H1 (cell line): Measurements from ENCODE around the gene AKT1S1. TPM values are rescaled to one million over a fixed set of nuclear protein-coding genes. Genes with fewer than 3 reads are reported as not detected.

Experiments
- CTCF ChIA-PET: fragments of 300-600 bp; sonication (Branson Sonifier 250); formaldehyde crosslinking; loops from one replicate; lab custom pipeline; 2021; ENCODE audit not compliant: partially characterized antibody; lab: Charles Lee
- POLR2A ChIA-PET: fragments of 300-600 bp; sonication (Branson Sonifier 250); formaldehyde crosslinking; loops from one replicate; lab custom pipeline; 2021; ENCODE audit warnings: inconsistent platforms; ENCODE audit not compliant: partially characterized antibody; lab: Charles Lee
- DNase-seq, 2 experiments: peaks; one replicate each; pipeline versions ENCODE4 v3.0.0 to v3.0.0-alpha.2; 2010 to 2022; ENCODE audit warnings: low spot score in 2 of 2, low read depth in 1 of 2, mixed read lengths in 1 of 2
- FAIRE-seq: peaks from 2 replicates; lab custom pipeline; 2011; peaks lifted over from hg19 to GRCh38; lab: Jason Lieb, UNC
- H2AFZ ChIP-seq: 2 replicates; pipeline ENCODE4 v1.8.1; 2012; ENCODE audit warnings: low read length, inconsistent platforms
- H2AK5ac ChIP-seq: 2 replicates; pipeline ENCODE4 v1.6.1; 2013; ENCODE audit warnings: low read depth, low read length
- H2BK120ac ChIP-seq: replicated peaks from 2 replicates; pipeline ENCODE3; 2013; ENCODE audit warnings: low read depth, low read length, inconsistent platforms
- H2BK12ac ChIP-seq: 2 replicates; pipeline ENCODE4 v1.6.1; 2013; ENCODE audit warnings: low read depth, low read length
- H2BK15ac ChIP-seq: 2 replicates; pipeline ENCODE4 v1.6.1; 2013; ENCODE audit warnings: low read length
- H2BK20ac ChIP-seq: 2 replicates; pipeline ENCODE4 v1.6.1; 2013; ENCODE audit warnings: low read length
- H2BK5ac ChIP-seq: 2 replicates; pipeline ENCODE4 v1.6.1; 2013; ENCODE audit warnings: low read depth, low read length
- H3K14ac ChIP-seq: 2 replicates; pipeline ENCODE4 v1.6.1; 2013; ENCODE audit warnings: inconsistent platforms; ENCODE audit not compliant: insufficient read length
- H3K18ac ChIP-seq: 2 replicates; pipeline ENCODE4 v1.6.1; 2013; ENCODE audit warnings: low read length; ENCODE audit errors: extremely low read depth
- H3K23ac ChIP-seq: 2 replicates; pipeline ENCODE4 v1.6.1; 2013; ENCODE audit warnings: inconsistent platforms; ENCODE audit not compliant: insufficient read length
- H3K23me2 ChIP-seq: 2 replicates; pipeline ENCODE4 v1.6.1; 2013; ENCODE audit warnings: low read depth, low read length
- H3K27ac ChIP-seq: 2 replicates; pipeline ENCODE4 v1.6.1; 2011; ENCODE audit warnings: low read depth, low read length, inconsistent platforms
- H3K27me3 ChIP-seq, 4 experiments: replicated peaks in 1 of 4; 1 replicate in 1 of 4; 2 replicates in 3 of 4; pipeline versions ENCODE4 v1.6.1 to v1.8.1; 2011 to 2013; ENCODE audit warnings: low read length in 3 of 4, mild to moderate bottlenecking in 3 of 4, inconsistent platforms in 2 of 4, mixed read lengths in 2 of 4, moderate library complexity in 1 of 4; ENCODE audit not compliant: control insufficient read depth in 3 of 4, insufficient read depth in 3 of 4; ENCODE audit errors: extremely low read depth in 1 of 4
- H3K36me3 ChIP-seq, 4 experiments: 2 replicates each; pipeline versions ENCODE4 v1.6.1 to v1.8.1; 2011 to 2013; ENCODE audit warnings: mild to moderate bottlenecking in 4 of 4, low read length in 3 of 4, moderate library complexity in 2 of 4, control low read depth in 1 of 4, inconsistent platforms in 1 of 4; ENCODE audit not compliant: insufficient read depth in 4 of 4, control insufficient read depth in 2 of 4
- H3K4ac ChIP-seq: replicated peaks from 2 replicates; pipeline ENCODE3; 2013; ENCODE audit warnings: low read length, low read depth, mixed read lengths, inconsistent platforms; ENCODE audit not compliant: insufficient read length
- H3K4me1 ChIP-seq, 4 experiments: replicated peaks in 1 of 4; 1 replicate in 1 of 4; 2 replicates in 3 of 4; pipeline versions ENCODE4 v1.6.1 to v1.8.1; 2011 to 2013; ENCODE audit warnings: low read length in 3 of 4, inconsistent platforms in 2 of 4, mixed read lengths in 1 of 4; ENCODE audit not compliant: insufficient read depth in 4 of 4, control insufficient read depth in 3 of 4
- H3K4me2 ChIP-seq, 2 experiments: 2 replicates each; pipeline versions ENCODE4 v1.6.1 to v1.8.1; 2011 to 2013; ENCODE audit warnings: low read depth in 2 of 2, low read length in 2 of 2, control low read depth in 1 of 2, inconsistent platforms in 1 of 2, mild to moderate bottlenecking in 1 of 2; ENCODE audit not compliant: insufficient read depth in 1 of 2
- H3K4me3 ChIP-seq, 4 experiments: fragments of 200-600, 300-600 bp in 1 of 4; sonication (generic), shearing (Covaris generic), sonication (Bioruptor Twin) in 1 of 4; 2 replicates each; pipeline versions ENCODE4 v1.5.1 to v1.8.1; 2011 to 2016; ENCODE audit warnings: low read length in 4 of 4, low read depth in 3 of 4, control low read depth in 2 of 4, inconsistent platforms in 2 of 4, mild to moderate bottlenecking in 2 of 4, mixed read lengths in 1 of 4, moderate library complexity in 1 of 4; ENCODE audit not compliant: insufficient read depth in 2 of 4; ENCODE audit errors: extremely low read depth in 1 of 4
- H3K56ac ChIP-seq: replicated peaks from 2 replicates; pipeline ENCODE3; 2013; ENCODE audit warnings: low read depth, mild to moderate bottlenecking, mixed read lengths, low read length, inconsistent platforms; ENCODE audit not compliant: insufficient read length
- H3K79me1 ChIP-seq: 2 replicates; pipeline ENCODE4 v1.6.1; 2013; ENCODE audit warnings: low read depth, low read length, control low read depth
- H3K79me2 ChIP-seq, 2 experiments: 2 replicates each; pipeline versions ENCODE4 v1.6.1 to v1.8.1; 2012 to 2013; ENCODE audit warnings: low read length in 2 of 2, mild to moderate bottlenecking in 2 of 2, inconsistent platforms in 1 of 2; ENCODE audit not compliant: insufficient read depth in 2 of 2, control insufficient read depth in 1 of 2
- H3K9ac ChIP-seq, 4 experiments: replicated peaks in 1 of 4; 1 replicate in 1 of 4; 2 replicates in 3 of 4; pipeline versions ENCODE4 v1.6.1 to v1.8.1; 2011 to 2013; ENCODE audit warnings: low read depth in 3 of 4, low read length in 3 of 4, control low read depth in 2 of 4, mild to moderate bottlenecking in 2 of 4, moderate library complexity in 2 of 4, inconsistent platforms in 1 of 4; ENCODE audit errors: extremely low read depth in 1 of 4
- H3K9me3 ChIP-seq, 2 experiments: 2 replicates each; pipeline versions ENCODE4 v1.6.1 to v1.8.1; 2012 to 2013; ENCODE audit warnings: mild to moderate bottlenecking in 2 of 2, moderate library complexity in 2 of 2, control low read depth in 1 of 2, inconsistent platforms in 1 of 2, low read depth in 1 of 2, low read length in 1 of 2, mixed read lengths in 1 of 2; ENCODE audit not compliant: insufficient read depth in 2 of 2
- H4K20me1 ChIP-seq, 2 experiments: replicated peaks in 1 of 2; 2 replicates each; pipeline versions ENCODE3 to v1.8.1; 2011 to 2013; ENCODE audit warnings: inconsistent platforms in 2 of 2, low read length in 2 of 2, mild to moderate bottlenecking in 1 of 2; ENCODE audit not compliant: insufficient read depth in 2 of 2, control insufficient read depth in 1 of 2
- H4K5ac ChIP-seq: 2 replicates; pipeline ENCODE4 v1.6.1; 2013; ENCODE audit warnings: low read length, low read depth, mixed read lengths, inconsistent platforms; ENCODE audit not compliant: insufficient read length
- H4K8ac ChIP-seq: 2 replicates; pipeline ENCODE4 v1.8.0; 2013; ENCODE audit warnings: mild to moderate bottlenecking, moderate library complexity, low read length, inconsistent platforms; ENCODE audit not compliant: insufficient read depth; ENCODE audit errors: extremely low read depth
- H4K91ac ChIP-seq: replicated peaks from 2 replicates; pipeline ENCODE3; 2013; ENCODE audit warnings: low read length, mixed read lengths, inconsistent platforms; ENCODE audit not compliant: insufficient read length
- BACH1 ChIP-seq: IDR thresholded peaks from 2 replicates; pipeline ENCODE4 v1.6.1; 2012; ENCODE audit warnings: low read length, improper control_type of control experiment
- FOSL1 ChIP-seq: IDR thresholded peaks from 2 replicates; pipeline ENCODE4 v1.6.1; 2011; ENCODE audit warnings: mild to moderate bottlenecking, low read depth, low read length, moderate library complexity; ENCODE audit not compliant: insufficient read depth
- NANOG ChIP-seq: IDR thresholded peaks from 2 replicates; pipeline ENCODE4 v1.6.1; 2011; ENCODE audit warnings: low read length, low read depth, mild to moderate bottlenecking, inconsistent platforms; ENCODE audit not compliant: insufficient read depth, poor library complexity, severe bottlenecking
- SAP30 ChIP-seq: fragments of 300-600 bp; sonication (generic); IDR thresholded peaks from 2 replicates; pipeline ENCODE4 v1.7.1; 2012; ENCODE audit warnings: low read length, moderate library complexity, mild to moderate bottlenecking, inconsistent platforms; ENCODE audit not compliant: insufficient read depth, insufficient replicate concordance
- SIN3A ChIP-seq, 2 experiments: IDR thresholded peaks in 1 of 2; conservative IDR thresholded peaks in 1 of 2; 2 replicates each; pipeline ENCODE4 v1.6.1; 2011 to 2012; ENCODE audit warnings: low read length in 2 of 2, improper control_type of control experiment in 1 of 2, low read depth in 1 of 2, mild to moderate bottlenecking in 1 of 2
- TAF7 ChIP-seq: optimal IDR thresholded peaks from 2 replicates; pipeline ENCODE3; 2011; ENCODE audit warnings: low read depth, mild to moderate bottlenecking, inconsistent platforms, low read length, moderate library complexity, borderline replicate concordance
- WGBS, 2 experiments: shearing (Covaris generic) in 1 of 2; methylation state at CpG; one replicate each; pipeline versions ENCODE4 v1.1.6 to v1.1.7; 2013 to 2015; ENCODE audit warnings: low lambda C conversion rate in 2 of 2, mixed read lengths in 2 of 2, inconsistent platforms in 1 of 2, low coverage in 1 of 2, missing lambda C conversion rate in 1 of 2; ENCODE audit not compliant: insufficient replicate concordance in 2 of 2, insufficient coverage in 1 of 2, insufficient read length in 1 of 2; ENCODE audit errors: extremely low coverage in 1 of 2, missing lambda C conversion rate in 1 of 2; 5-methylcytosine and 5-hydroxymethylcytosine counted together
- polyA plus RNA-seq, 7 experiments: library from polyadenylated mRNA; depleted of rRNA in 3 of 7; stranded (reverse) in 5 of 7; unstranded in 2 of 7; fragments of >200 nt in 5 of 7; fragments of 200-250 nt in 2 of 7; gene quantifications; 1 replicate in 5 of 7; 2 replicates in 1 of 7; 4 replicates in 1 of 7; pipeline versions ENCODE4 v1.2.1 to v1.2.3, GENCODE V29; 2011 to 2013; ENCODE audit warnings: missing spikeins in 2 of 7, mixed read lengths in 2 of 7
- total RNA-seq: library from RNA; stranded (reverse); fragmentation: NEBNext Ultra II Directional; extraction: Animal tissue kit (Norgen Biotek cat#: 25700); gene quantifications from 2 replicates; pipeline ENCODE4 v1.2.1, GENCODE V29; 2021
- TF ChIP-seq, protein P1 (sequence below): IDR thresholded peaks from 2 replicates; pipeline ENCODE4 v1.6.1; 2011; ENCODE audit warnings: low read length, improper control_type of control experiment

Gene AKT1S1
- total and polyA plus RNA-seq, 2 of the 8 experiments (the other 6 are each of a cell fraction or from before 2014, with no cell fraction given) = 40.7 to 45.9 TPM

DNA sequence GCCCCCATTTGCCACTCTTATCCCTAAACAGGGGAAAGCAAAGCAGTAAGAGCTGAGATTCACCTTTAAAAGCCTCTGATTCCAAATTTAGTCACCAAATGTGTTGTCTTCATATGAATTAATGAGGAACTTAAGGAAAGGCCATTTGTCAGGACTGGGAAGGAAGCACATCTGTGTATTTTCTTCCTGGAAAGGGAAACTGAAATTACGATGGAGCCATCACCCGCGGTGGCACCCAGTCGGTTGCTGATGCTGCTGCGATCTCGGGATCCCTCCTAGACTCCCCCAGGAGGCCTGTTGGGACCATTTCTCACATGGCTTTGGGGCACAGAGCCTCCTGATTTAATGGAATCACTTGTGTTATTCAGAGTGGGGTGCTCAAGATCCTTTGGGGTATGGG, 27.0 kb upstream of the AKT1S1 start:
- Histone ChIP-seq H3K9ac (no peak overlapping the region), H4K5ac (no peak overlapping the region), H3K18ac (no peak overlapping the region), H2BK120ac (no peak overlapping the region), H2BK12ac (no peak overlapping the region), H3K23me2 (no peaks in the 10 kb centered on the region), H3K56ac (no peak overlapping the region), H3K23ac (no peak overlapping the region), H4K20me1 (peaks cover 18% of the 10 kb centered on the region in 2 experiments), H2BK5ac (no peak overlapping the region), H3K4me2 (no peak overlapping the region), H4K91ac (no peak overlapping the region), H3K4ac (no peak overlapping the region), H3K4me1 (peaks cover 0 to 6% (median 3%) of the 10 kb centered on the region in 4 experiments; a peak in 3 of 7 replicates), H3K27me3 (no peaks in the 10 kb centered on the region; a peak in 1 of 7 replicates), H2AFZ (no peak overlapping the region), H3K9me3 (no peaks in the 10 kb centered on the region), H3K79me2 (no peaks in the 10 kb centered on the region; a peak in 1 of 4 replicates), H2BK15ac (no peak overlapping the region), H3K4me3 (no peak overlapping the region), H2BK20ac (no peak overlapping the region), H4K8ac (peak overlapping the region; percentile 80; the same call in 1 of the 2 replicates), H3K14ac (no peak overlapping the region), H3K36me3 (peaks cover 10 to 25% (median 15%) of the 10 kb centered on the region in 4 experiments; a peak in 7 of 8 replicates), H3K79me1 (peaks cover 5% of the 10 kb centered on the region; the same call in 1 of the 2 replicates), H3K27ac (no peak overlapping the region), H2AK5ac (no peak overlapping the region)
- 85% methylated on average over 6 of the region's 6 CpGs; no CpG with 5 or more reads in 1 of the 2 experiments for WGBS, 2 experiments
- CTCF ChIA-PET = interaction anchor here (0.9 to 1.0 kb wide), 3 partner anchors 10 to 41 kb away, joined by 3 to 4 read pairs (median 4); no protein-coding TSS in a partner anchor
- TF ChIP-seq, protein P1, sequence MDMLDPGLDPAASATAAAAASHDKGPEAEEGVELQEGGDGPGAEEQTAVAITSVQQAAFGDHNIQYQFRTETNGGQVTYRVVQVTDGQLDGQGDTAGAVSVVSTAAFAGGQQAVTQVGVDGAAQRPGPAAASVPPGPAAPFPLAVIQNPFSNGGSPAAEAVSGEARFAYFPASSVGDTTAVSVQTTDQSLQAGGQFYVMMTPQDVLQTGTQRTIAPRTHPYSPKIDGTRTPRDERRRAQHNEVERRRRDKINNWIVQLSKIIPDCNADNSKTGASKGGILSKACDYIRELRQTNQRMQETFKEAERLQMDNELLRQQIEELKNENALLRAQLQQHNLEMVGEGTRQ = no peak
- TF ChIP-seq TAF7 (no peak), SAP30 (no peak), FOSL1 (no peak), SIN3A (conservative IDR thresholded peaks at IDR 0.05 in 1 of 2, IDR thresholded peaks at IDR 0.05 in 1 of 2; ENCODE audit: low read depth in 1 of 2, low read length in 2 of 2) (no peak), BACH1 (no peak), NANOG (no peak)
- DNase-seq (no peak), FAIRE-seq (no peak)
- POLR2A ChIA-PET = interaction anchor here (1.0 to 19.2 kb wide), 2 partner anchors 11 to 20 kb away, joined by 3 to 373 read pairs; partner anchors contain the start of genes ATF5 and NUP62
